Glutamatergic neuron (in vitro differentiated cells): ENCODE results near the gene DDX10. TPM values are rescaled to one million over a fixed set of nuclear protein-coding genes. Genes with fewer than 3 reads are reported as not detected.

Experiments used
- DNase-seq: peaks from one replicate; pipeline ENCODE4 v3.0.0; 2022
- H3K27ac Mint-ChIP-seq: one replicate; pipeline ENCODE4 v1.8.0; 2020; ENCODE audit warnings: mild to moderate bottlenecking, mixed read lengths, inconsistent platforms; ENCODE audit not compliant: unreplicated experiment
- H3K27me3 Mint-ChIP-seq: one replicate; pipeline ENCODE4 v1.8.0; 2020; ENCODE audit warnings: mild to moderate bottlenecking, moderate library complexity, mixed read lengths, inconsistent platforms; ENCODE audit not compliant: unreplicated experiment
- H3K36me3 Mint-ChIP-seq: one replicate; pipeline ENCODE4 v1.8.0; 2020; ENCODE audit warnings: mild to moderate bottlenecking, mixed read lengths, inconsistent platforms; ENCODE audit not compliant: unreplicated experiment
- H3K4me1 Mint-ChIP-seq: one replicate; pipeline ENCODE4 v1.8.0; 2020; ENCODE audit warnings: mild to moderate bottlenecking, low read depth, mixed read lengths, inconsistent platforms; ENCODE audit not compliant: unreplicated experiment
- H3K4me3 Mint-ChIP-seq: one replicate; pipeline ENCODE4 v1.8.0; 2020; ENCODE audit warnings: mild to moderate bottlenecking, mixed read lengths, inconsistent platforms; ENCODE audit not compliant: unreplicated experiment
- H3K9me3 Mint-ChIP-seq: one replicate; pipeline ENCODE4 v1.8.0; 2020; ENCODE audit warnings: mild to moderate bottlenecking, moderate library complexity, mixed read lengths, inconsistent platforms; ENCODE audit not compliant: unreplicated experiment
- CTCF ChIP-seq: fragments of 200-600 bp; sonication (generic); IDR thresholded peaks from one replicate; pipeline ENCODE4 v1.5.0; 2021; ENCODE audit not compliant: partially characterized antibody, unreplicated experiment
- total RNA-seq: library from RNA; stranded (reverse); fragmentation: NEBNext Ultra II Directional; extraction: Animal tissue kit (Norgen Biotek cat#: 25700); gene quantifications from one replicate; pipeline ENCODE4 v1.2.1, GENCODE V29; 2021; ENCODE audit not compliant: unreplicated experiment

Gene DDX10
- total RNA-seq, 1 donor from 2014 or later: 18.8 TPM

GRCh38 chr11:108679045-108679444 lies 14.2 kb downstream of the DDX10 start:
- no peak for DNase-seq
- H3K27me3 Mint-ChIP-seq: no peaks in the 10 kb centered on the region
- no peaks in the 10 kb centered on the region for H3K36me3 Mint-ChIP-seq
- no peak overlapping the region for H3K27ac Mint-ChIP-seq
- no peaks in the 10 kb centered on the region for H3K4me1 Mint-ChIP-seq
- no peak overlapping the region for H3K4me3 Mint-ChIP-seq
- TF ChIP-seq CTCF: no peak
- H3K9me3 Mint-ChIP-seq: no peaks in the 10 kb centered on the region

- no peak overlapping the region for H3K27ac Mint-ChIP-seq
- no peak for TF ChIP-seq CTCF
- no peaks in the 10 kb centered on the region for H3K36me3 Mint-ChIP-seq
- no peaks in the 10 kb centered on the region for H3K27me3 Mint-ChIP-seq
- no peaks in the 10 kb centered on the region for H3K9me3 Mint-ChIP-seq
- no peak overlapping the region for H3K4me3 Mint-ChIP-seq
- DNase-seq: no peak
- no peaks in the 10 kb centered on the region for H3K4me1 Mint-ChIP-seq
These were observed 15.4 kb downstream of the DDX10 start for GRCh38 chr11:108680271-108680670.

- no peak for DNase-seq
- Mint-ChIP-seq H3K27me3 (no peaks in the 10 kb centered on the region), H3K4me3 (no peak overlapping the region), H3K36me3 (no peaks in the 10 kb centered on the region), H3K27ac (no peak overlapping the region), H3K4me1 (no peaks in the 10 kb centered on the region), H3K9me3 (no peaks in the 10 kb centered on the region)
- no peak for TF ChIP-seq CTCF
These were observed 20.7 kb downstream of the DDX10 start for GRCh38 chr11:108685419-108686130.

GRCh38 chr11:108693852-108694251 lies 29.0 kb downstream of the DDX10 start:
- DNase-seq: no peak
- Mint-ChIP-seq H3K27ac (no peak overlapping the region), H3K27me3 (no peaks in the 10 kb centered on the region), H3K4me3 (no peak overlapping the region), H3K9me3 (no peaks in the 10 kb centered on the region), H3K36me3 (no peaks in the 10 kb centered on the region), H3K4me1 (no peaks in the 10 kb centered on the region)
- no peak for TF ChIP-seq CTCF

- H3K27ac Mint-ChIP-seq: no peak overlapping the region
- no peaks in the 10 kb centered on the region for H3K9me3 Mint-ChIP-seq
- DNase-seq: no peak
- no peaks in the 10 kb centered on the region for H3K36me3 Mint-ChIP-seq
- no peak for TF ChIP-seq CTCF
- H3K27me3 Mint-ChIP-seq: no peaks in the 10 kb centered on the region
- H3K4me1 Mint-ChIP-seq: no peaks in the 10 kb centered on the region
- no peak overlapping the region for H3K4me3 Mint-ChIP-seq
These were observed 30.0 kb downstream of the DDX10 start for GRCh38 chr11:108694846-108695245.
